Measurements from ENCODE around the gene POLA2. TPM values are rescaled to one million over a fixed set of nuclear protein-coding genes. Genes with fewer than 3 reads are reported as not detected.
"Not testable (repeated sequence)": the region's sequence is repeated elsewhere in the genome, so short reads cannot be mapped to it uniquely, and the experiment has no call there.

POLA2 gene
- total RNA-seq, 1 experiment from 2014 or later, result 47.8 TPM

GRCh38 chr11:65330544-65330943, 68.8 kb downstream of the POLA2 start:
- DNase-seq (ENCODE audit: low read depth), result no peak

GRCh38 chr11:65332591-65332990, 70.8 kb downstream of the POLA2 start:
- not testable (repeated sequence) for DNase-seq (ENCODE audit: low read depth)

GRCh38 chr11:65334696-65335295, 73.0 kb downstream of the POLA2 start:
- DNase-seq (ENCODE audit: low read depth), result no peak

- no peak for DNase-seq (ENCODE audit: low read depth)
Observed at GRCh38 chr11:65338676-65339075, 76.9 kb downstream of the POLA2 start.

GRCh38 chr11:65340226-65340625, 78.5 kb downstream of the POLA2 start:
- no peak for DNase-seq (ENCODE audit: low read depth)

- DNase-seq (ENCODE audit: low read depth), result no peak
Observed at GRCh38 chr11:65341856-65342255, 80.1 kb downstream of the POLA2 start.

Other genes with a start within 250 kb of the POLA2 start
- 137 and 169 TPM in 2 replicates for gene ARL2, start 247.8 kb upstream of the POLA2 start, total RNA-seq (2014; rRNA removed; shearing (Covaris generic))
- gene SNX15, start 234.5 kb upstream of the POLA2 start, total RNA-seq (2014; rRNA removed; shearing (Covaris generic)), result 17.8 and 18.3 TPM in 2 replicates
- gene SAC3D1, start 220.8 kb upstream of the POLA2 start, total RNA-seq (2014; rRNA removed; shearing (Covaris generic)), result 11.8 and 20.0 TPM in 2 replicates
- gene NAALADL1, start 203.4 kb upstream of the POLA2 start, total RNA-seq (2014; rRNA removed; shearing (Covaris generic)), result 0.34 TPM in 1 of 2 replicates, not detected in the other
- gene CDCA5, start 177.9 kb upstream of the POLA2 start, total RNA-seq (2014; rRNA removed; shearing (Covaris generic)), result 47.9 and 56.8 TPM in 2 replicates
- 83.4 and 96.0 TPM in 2 replicates for gene ZFPL1, start 177.7 kb upstream of the POLA2 start, total RNA-seq (2014; rRNA removed; shearing (Covaris generic))
- 117 and 170 TPM in 2 replicates for gene VPS51, start 165.7 kb upstream of the POLA2 start, total RNA-seq (2014; rRNA removed; shearing (Covaris generic))
- 2.1 and 7.0 TPM in 2 replicates for gene TM7SF2, start 150.1 kb upstream of the POLA2 start, total RNA-seq (2014; rRNA removed; shearing (Covaris generic))
- gene ZNHIT2, start 144.3 kb upstream of the POLA2 start, total RNA-seq (2014; rRNA removed; shearing (Covaris generic)), result 13.9 and 17.7 TPM in 2 replicates
- 290 and 443 TPM in 2 replicates for gene FAU, start 139.8 kb upstream of the POLA2 start, total RNA-seq (2014; rRNA removed; shearing (Covaris generic))
- gene MRPL49, start 139.6 kb upstream of the POLA2 start, total RNA-seq (2014; rRNA removed; shearing (Covaris generic)), result 68.9 and 87.8 TPM in 2 replicates
- 27.0 and 37.8 TPM in 2 replicates for gene SYVN1, start 127.4 kb upstream of the POLA2 start, total RNA-seq (2014; rRNA removed; shearing (Covaris generic))
- not detected in 2 replicates for gene SPDYC, start 91.7 kb upstream of the POLA2 start, total RNA-seq (2014; rRNA removed; shearing (Covaris generic))
- gene CAPN1, start 80.0 kb upstream of the POLA2 start, total RNA-seq (2014; rRNA removed; shearing (Covaris generic)), result 208 and 246 TPM in 2 replicates
- gene CDC42EP2, start 52.9 kb downstream of the POLA2 start, total RNA-seq (2014; rRNA removed; shearing (Covaris generic)), result 0.07 and 1.6 TPM in 2 replicates
- gene DPF2, start 71.9 kb downstream of the POLA2 start, total RNA-seq (2014; rRNA removed; shearing (Covaris generic)), result 31.5 and 43.5 TPM in 2 replicates
- 1.7 TPM in 1 of 2 replicates, not detected in the other for gene TIGD3, start 92.8 kb downstream of the POLA2 start, total RNA-seq (2014; rRNA removed; shearing (Covaris generic))
- gene SLC25A45, start 120.7 kb downstream of the POLA2 start, total RNA-seq (2014; rRNA removed; shearing (Covaris generic)), result 1.1 and 2.5 TPM in 2 replicates
- gene FRMD8, start 124.7 kb downstream of the POLA2 start, total RNA-seq (2014; rRNA removed; shearing (Covaris generic)), result 42.6 and 43.0 TPM in 2 replicates
- gene NEAT1, start 160.8 kb downstream of the POLA2 start, total RNA-seq (2014; rRNA removed; shearing (Covaris generic)), result 3.9 and 6.5 TPM in 2 replicates
- 370 and 608 TPM in 2 replicates for gene MALAT1, start 237.1 kb downstream of the POLA2 start, total RNA-seq (2014; rRNA removed; shearing (Covaris generic))